NOMO-1 treated with DMSO at 0.1 percent for 48 hours (cell line): Measurements from ENCODE around the gene ZCCHC8.
A peak's percentile ranks its signal among the peaks of the same experiment; 100 is the strongest.

Experiments used
- DNase-seq: peaks from one replicate; lab custom pipeline; 2025; ENCODE audit not compliant: unreplicated experiment; lab: John Stamatoyannopoulos, UW

The ZCCHC8 gene

DNA sequence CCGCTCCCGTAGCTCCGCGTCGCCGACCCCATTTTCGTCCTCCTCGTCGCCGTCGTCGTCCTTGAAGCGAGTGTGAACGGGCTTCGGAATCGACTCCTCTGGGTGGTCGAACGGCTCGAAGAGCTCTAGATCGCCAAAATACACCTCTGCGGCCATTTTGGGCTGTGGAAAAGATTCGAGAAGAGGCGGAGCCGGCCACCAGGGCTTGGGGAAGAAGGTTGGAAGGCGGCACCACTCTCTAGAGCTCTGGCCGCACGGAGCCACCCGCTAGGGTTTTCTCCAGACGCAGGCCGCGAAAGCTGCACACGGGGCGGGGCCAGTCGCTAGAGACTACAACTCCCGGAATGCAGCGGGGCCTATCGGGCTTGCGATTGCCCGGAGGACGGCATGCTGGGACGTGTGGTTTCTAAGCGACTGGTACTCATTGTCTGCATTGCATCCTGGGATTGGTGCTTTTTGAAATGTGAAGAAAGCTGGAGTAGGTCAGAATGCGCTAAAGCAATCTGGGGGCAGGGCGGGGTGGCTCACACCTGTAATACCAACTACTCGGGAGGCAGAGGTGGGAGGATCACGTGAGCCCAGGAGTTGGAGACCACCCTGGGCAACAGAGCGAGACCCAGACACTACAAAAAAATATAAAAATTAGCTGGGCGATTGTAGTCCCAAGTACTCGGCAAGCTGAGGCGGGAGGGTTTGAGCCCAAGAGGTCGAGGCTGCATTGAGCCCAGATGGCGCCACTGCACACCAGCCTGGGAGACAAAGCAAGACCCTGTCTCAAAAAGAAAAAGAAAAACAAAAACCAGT lies at the start of gene ZCCHC8:
Gene ZCCHC8, minus strand, starts transcription at position 248 of the 804 bp plus-strand sequence. Its CDS starts 92 bp downstream, at position 156.
- peak; percentile 99 for DNase-seq

DNA sequence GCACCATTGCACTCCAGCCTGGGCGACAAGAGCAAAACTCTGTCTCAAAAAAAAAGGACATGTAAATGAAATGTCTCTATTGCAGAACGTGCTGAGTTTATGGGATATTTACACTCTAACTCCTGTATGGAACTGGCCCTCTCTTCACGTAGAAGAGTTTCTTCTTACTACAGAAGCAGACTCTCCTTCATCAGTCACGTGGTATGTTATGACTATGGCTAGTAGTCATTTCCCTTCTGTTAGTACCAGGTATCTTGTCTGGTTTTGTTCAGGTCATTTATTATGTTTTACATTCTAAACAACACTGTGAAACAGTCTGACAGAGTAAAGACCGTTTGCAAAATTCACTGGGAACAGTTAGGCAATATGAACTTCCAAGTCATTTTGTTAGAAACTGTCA lies 46.6 kb upstream of the ZCCHC8 start:
- DNase-seq: no peak

DNA sequence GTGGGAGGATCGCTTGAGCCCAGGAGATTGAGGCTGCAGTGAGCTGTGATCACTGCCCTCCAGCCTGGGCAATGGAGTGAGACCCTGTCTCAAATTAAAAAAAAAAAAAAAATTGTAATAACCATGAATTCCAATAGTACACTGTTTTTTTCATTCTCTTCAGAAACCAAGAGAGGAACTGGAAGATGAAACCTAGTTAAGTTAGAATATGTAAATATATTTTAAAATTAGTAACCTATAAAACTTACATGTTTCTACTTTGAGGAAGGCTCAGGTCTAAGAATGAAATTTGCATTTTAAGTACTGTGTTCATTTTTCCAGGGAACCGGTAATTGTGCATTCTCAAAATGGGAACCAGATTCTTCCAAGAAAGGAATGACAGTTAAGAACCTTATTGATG lies 45.1 kb upstream of the ZCCHC8 start:
- DNase-seq: no peak

DNA sequence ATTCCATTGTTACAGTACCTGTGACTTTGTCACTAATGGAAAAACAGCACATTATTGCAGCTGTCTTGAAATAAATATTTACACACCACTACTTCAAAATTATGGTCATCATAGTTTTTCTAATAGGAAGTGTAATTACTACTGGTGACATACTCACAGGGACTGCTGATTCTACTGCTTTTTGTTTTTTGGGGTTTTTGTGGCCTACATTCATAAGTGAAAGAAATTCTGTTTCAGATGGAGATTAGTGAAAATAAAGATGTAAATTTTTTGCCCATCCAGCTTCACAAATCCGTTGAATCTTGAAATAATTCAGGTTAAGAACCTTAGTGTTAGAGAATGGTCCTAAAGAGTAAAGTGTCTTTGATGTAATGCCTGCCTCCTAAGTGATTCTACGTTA lies 43.8 kb upstream of the ZCCHC8 start:
- DNase-seq: no peak

DNA sequence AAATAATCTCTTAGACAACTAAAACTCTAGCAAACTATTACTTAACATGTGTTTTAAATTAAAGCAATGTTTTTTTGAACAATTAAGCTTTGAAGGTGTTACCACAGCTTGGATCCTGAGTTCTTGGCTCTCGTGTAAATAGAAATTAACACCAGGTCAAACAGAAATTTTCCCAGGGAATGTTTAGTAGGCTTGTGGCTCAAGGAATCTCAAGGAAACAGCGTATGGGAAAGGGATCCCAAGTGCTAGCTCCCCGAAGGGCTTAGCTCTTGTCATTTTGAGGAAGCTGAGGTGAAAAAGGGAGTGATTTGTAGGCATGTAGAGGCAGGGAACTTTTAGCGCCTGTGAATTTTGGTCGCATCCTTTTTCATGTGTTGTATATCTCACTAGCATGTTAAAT lies 37.8 kb upstream of the ZCCHC8 start:
- no peak for DNase-seq

DNA sequence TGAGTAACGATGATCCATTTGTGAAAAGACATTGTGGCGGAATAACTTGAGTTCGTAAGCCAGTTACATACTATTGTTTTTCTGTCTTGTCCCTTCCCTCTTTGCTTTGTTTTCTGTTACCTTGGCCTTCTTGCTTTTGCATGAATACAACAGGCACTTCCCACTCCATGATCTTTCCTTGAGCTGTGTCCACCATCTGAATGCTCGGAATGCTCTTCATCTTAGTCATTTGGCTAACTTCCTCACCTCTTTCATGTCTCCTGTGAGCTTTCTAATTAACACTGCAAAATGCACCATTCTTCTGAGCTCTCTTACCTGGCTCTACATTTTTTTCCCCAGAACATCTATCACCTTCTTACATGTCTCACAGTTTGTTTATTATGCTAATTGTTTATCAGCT lies 36.3 kb upstream of the ZCCHC8 start:
- DNase-seq: no peak

DNA sequence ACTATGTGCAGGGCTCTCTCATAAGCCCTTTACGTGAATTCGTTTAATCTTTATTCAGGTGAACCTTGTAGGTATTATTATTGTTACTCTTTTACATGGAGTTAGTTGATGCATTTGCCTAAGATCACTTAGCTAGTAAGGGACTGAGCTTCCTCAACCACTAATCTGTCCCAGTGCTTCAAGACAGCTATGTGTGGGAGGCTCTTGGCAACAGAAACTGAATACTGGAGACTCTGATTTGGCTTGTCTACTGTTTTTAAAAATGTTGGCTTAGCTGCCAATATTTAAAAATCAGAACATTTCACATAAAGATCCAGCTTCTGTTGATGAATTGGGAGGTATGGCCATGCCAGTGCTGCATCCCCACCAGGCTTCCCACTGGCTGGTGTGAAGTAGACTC lies 33.1 kb upstream of the ZCCHC8 start:
- DNase-seq: no peak

DNA sequence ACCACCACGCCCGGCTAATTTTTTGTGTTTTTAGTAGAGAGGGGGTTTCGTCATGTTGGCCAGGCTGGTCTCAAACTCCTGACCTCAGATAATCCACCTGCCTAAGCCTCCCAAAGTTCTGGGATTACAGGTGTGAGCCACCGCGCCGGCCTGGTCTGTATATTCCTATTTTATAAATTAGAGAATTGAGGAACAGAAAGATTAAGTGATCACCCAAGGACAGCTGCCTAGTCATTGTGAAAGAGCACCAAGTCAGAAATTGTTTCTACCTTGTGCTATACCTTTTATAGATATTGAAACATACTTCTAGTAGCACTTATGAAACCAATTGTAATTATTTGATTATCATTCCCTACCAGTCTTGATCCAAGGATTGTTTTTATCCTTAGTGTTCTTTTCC lies 28.3 kb upstream of the ZCCHC8 start:
- DNase-seq: no peak

DNA sequence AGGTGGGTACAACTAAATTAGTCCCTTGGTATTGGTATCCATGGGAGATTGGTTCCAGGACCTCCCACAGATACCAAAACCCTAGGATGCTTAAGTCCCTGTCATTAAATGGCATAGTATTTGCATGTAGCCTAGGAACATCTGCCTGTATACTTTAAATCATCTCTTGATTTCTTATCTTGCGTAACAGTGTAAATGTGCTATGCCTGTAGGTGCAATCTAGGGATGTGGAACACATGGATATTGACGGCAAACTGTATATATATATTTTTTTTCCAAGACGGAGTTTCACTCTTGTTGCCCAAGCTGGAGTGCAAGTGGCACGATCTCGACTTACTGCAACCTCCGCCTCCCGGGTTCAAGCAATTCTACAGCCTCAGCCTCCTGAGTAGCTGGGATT lies 27.9 kb upstream of the ZCCHC8 start:
- no peak for DNase-seq

DNA sequence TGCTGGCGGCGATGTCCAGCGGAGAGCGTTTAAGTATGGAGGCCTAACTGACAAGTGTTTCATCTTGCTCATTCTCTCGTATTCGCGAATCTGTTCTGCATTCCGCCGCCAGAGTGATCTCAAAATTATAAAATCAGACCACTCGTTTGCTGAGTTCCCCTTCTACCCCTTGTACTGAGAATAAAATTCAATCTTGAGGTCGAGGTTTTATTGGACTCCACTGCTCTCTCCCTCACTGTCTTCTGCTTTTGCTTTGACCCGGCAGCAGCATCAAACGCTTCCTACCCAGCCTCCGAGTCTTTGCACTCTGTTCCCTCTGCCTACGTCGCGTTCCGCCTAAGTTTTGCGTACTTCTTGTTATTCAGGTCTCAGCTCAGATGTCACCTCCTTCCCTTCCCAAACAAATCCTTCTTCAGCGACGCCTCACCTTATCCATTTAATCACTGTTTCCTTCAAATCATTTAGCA lies 26.8 kb upstream of the ZCCHC8 start:
- DNase-seq: peak; percentile 56

DNA sequence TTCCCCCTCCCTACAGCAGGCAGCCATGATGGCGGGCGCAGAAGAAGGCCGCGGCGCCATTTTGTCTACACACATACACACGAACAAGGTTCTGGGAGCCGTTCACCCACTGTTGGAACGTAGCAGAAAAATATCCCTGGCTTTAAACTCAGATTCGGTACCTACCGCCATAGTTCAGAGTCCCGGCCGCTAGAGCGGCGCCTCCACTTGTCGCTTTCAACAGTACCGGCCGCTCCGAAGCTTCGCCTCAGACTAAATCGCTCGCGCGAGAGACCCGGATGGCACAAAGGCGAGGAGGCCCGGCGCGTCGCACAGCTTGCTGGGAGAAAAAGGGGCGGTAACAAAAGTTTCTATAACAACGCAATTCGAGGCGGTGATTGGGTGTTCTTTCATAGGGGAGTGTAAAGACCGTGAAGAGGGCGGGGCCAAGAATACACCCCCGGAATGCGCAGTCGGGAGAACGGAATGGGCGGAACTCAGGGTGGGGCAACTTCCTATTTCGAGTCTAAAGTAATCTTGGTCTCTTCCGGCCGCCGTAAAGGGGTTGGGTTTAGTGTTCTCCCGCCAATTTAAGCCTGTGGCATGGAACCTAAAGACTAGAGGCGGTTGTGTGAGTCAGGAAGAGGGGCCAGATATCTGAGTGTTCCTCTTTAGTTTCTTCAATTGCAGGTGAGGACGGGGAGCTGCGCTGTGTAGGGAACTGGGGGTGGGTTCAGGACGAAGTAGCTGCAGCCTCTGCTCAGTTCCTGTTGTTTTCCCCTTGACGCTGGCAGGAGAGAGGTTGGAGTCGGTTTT lies 26.1 kb upstream of the ZCCHC8 start, which contains the start of the genes KNTC1 and RSRC2:
Gene KNTC1, plus strand, starts transcription at position 567 of the 795 bp plus-strand sequence. CDS start 2,815 bp downstream, outside the sequence.
Gene RSRC2, minus strand, starts transcription at position 254 of the 795 bp plus-strand sequence. Its CDS starts 83 bp downstream, at position 171.
- peak; percentile 100 for DNase-seq

DNA sequence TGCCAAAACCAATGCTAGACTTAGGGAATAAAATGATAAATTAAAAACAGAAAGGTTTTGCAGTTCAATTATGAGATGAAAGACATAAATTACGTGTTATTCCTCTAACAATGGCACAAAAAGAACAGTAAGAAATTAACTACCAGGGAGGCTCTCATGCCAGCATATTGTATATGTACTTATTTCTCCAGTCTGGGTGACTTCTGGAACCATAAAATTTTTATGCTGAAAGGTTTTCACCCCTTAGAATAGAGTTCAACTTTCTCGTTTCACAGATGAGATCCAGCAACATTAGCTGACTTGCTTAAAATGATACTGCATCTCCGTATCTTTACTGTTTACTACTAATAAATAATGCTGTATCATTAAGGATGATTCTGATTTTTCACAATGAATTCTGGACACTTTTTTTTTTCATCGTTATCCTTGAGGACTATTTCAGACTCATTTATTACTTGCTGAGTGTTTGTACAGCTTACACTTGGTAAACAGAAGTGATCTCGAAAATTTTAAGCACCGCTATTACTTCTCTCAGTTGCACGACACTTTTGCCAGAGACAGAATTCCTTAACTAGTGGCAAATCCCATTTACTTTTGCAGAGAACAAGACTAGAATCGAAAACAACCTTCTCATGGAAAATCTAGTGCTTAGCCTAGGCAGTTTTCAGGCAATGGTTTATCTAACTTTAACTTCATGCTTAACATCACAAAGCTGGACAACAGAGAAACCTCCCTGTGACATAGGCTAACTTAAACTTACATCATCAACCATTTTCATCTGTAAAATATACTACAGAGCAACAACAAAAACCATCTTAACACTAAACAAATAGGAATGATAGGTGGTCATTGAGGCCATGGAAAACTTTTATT lies 23.4 kb upstream of the ZCCHC8 start:
- no peak for DNase-seq

DNA sequence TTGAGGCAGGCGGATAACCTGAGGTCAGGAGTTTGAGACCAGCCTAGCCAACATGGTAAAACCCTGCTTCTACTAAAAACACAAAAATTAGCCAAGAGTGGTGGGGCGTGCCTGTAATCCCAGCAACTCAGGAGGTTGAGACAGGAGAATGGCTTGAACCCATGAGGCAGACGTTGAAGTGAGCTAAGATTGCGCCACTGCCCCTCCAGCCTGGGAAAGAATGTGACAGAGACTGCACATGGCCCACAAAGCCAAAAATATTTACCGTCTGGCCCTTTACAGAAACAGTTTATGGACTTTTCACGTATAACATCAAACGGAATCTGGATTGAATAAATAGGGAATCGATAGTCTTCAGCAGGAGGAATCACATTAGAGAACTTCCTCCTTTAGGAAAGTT lies 22.5 kb upstream of the ZCCHC8 start:
- peak; percentile 16 for DNase-seq

DNA sequence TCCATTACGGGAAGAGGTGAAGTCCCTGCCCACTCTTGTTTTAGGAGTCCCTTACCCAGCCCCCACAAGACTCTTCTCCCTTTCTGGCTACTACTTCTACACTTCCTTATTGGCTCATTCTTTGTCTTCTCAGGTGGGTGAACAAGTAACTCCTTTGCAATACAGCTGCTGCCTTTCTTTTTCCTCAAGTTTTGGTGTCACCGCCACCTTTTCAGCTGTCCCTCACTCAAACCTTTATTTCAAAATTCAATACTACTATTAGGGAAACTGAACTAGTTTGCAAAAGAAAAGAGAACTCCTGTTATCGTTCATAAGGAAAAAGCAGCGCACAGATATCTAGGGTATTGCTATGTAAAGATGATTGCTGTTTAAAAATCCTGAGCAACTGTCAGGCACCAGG lies 19.9 kb upstream of the ZCCHC8 start:
- DNase-seq: no peak

DNA sequence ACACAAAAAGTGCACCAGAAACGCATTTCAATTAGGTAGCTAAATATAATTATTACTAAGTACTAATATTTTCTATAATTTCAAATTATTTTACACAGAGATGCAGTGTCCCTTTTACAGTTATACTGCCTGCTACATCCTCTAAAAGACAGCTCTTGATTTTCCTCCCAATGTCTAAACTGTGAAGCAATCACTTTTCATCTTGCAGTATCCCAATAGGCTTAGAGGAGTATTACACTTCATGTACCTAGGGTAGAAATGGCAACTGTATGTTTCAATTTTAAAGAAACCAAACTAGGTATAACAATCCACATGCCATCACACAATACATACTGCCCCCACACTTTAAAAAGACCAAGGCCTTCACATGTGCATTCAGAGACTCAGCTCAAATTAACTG lies 18.7 kb upstream of the ZCCHC8 start:
- DNase-seq: no peak

DNA sequence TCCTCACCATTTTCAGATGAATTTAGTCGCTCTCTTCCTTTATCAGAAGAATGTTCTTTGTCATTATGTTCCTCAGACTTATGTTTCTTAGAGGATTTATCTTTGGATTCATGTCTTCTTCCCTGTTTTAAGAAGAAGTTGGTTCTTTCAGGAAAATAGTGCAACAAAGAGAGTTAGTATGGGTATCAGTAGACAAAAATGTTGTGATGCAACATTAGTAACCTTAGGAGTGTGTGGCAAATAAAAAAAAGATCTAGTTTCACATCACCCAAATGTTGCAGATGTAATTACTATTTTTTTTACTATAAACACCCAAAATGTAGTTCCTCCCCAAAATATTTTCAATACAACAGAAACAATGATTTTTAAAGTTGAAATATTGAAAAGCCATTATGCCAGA lies 18.2 kb upstream of the ZCCHC8 start:
- no peak for DNase-seq

DNA sequence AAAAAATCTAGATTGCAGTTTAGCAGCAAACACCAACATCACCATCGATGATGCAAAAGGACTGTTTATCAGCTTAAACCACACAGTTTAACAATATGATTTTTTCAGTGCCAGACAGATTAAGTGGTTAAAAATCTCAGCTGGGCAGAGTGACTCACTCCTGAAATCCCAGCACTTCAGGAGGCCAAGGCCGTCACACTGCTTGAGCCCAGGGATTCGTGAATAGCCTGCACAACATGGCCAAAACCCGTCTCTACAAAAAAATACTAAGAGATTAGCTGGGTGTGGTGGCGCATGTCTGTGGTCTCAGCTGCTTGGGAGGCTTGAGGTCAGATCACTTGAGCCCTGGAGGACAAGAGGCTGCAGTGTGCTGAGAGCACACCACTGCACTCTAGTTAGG lies 17.1 kb upstream of the ZCCHC8 start:
- no peak for DNase-seq

DNA sequence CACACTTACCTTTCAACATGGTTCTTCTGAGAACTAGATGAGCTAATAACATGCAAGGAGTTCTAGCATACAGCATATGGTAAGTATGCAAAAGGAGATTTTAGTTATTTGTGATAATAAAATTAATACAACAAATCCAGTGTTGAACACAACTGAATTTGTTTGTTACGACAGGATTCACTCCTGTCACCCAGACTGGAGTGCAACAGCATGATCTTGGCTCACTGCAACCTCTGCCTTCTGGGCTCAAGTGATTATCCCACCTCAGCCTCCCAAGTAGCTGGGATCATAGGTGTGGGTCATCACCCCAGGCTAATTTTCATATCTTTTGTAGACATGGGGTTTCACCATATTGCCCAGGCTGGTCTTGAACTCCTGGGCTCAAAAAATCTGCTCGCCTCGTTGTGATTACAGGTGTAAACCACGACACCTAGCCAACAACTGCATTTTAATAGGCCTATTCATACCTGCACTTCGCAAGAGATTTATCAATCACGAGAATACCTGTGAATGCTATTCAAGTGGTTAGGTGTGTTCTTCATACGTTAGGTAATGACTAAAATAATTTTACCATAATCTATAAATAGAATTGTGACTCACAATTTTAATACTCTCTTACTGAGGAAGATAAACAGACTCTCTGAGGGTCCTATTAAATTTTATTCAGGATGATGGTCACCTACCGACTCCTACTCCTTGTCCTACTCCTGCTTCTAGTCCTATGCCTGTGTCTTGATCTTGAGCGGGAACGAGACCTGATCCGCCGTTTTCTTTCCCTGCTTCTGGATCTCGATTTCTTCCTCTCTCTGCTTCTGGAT lies 16.0 kb upstream of the ZCCHC8 start:
- DNase-seq: no peak

DNA sequence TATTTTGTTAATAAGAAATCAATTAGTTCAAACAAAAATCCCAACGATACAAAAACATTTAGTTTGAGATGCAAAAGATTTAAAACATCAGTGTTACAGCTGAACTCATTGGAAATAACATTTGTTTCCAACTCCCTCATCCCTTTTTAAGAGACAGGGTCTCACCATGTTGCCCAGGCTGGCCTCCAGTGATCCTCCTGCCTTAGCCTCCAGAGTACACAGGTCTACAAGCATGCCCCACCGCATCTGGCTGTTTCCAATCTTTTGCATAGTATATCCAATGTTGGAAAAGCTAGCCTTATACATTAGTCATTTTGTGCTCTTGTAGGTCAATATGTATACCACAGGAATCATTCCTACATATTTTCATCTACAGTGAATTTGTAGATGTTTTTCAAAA lies 14.5 kb upstream of the ZCCHC8 start:
- DNase-seq: no peak

DNA sequence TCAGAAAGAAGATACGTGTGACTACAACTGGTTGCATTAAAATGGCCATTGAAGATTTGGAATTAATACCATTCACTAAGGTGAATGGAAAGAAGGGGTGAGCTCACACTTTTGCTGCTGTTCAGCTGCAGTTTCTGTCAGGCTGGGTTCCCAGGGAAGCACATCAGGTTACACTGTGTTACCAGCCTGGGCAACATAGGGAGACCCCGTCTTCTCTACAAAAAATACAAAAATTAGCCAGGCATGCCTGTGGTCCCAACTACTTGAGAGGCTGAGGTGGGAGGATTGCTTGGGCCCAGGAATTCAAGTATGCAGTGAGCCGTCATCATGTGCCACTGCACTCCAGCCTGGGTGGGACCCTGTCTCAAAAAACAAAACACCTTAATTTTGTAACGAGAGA lies 12.9 kb upstream of the ZCCHC8 start:
- DNase-seq: no peak
